DOHH2 (cell line): ENCODE data around the gene KTI12.

Experiments used
- H3F3A ChIP-seq: fragments of 200-600 bp; sonication (generic), shearing (Covaris generic); 2 replicates; pipeline ENCODE4 v1.6.0; 2016; ENCODE audit warnings: antibody characterized with exemption, mild to moderate bottlenecking; ENCODE audit not compliant: control insufficient read depth, insufficient read depth
- H3K27ac ChIP-seq: fragments of 200-600 bp; sonication (generic); 2 replicates; pipeline ENCODE4 v1.5.1; 2014; ENCODE audit warnings: low read depth, mild to moderate bottlenecking, low read length, moderate library complexity
- H3K27me3 ChIP-seq: fragments of 200-600 bp; sonication (generic); 2 replicates; pipeline ENCODE4 v1.6.1; 2014; ENCODE audit warnings: mild to moderate bottlenecking, low read length, mixed read lengths; ENCODE audit not compliant: control insufficient read depth
- H3K36me3 ChIP-seq: fragments of 200-600 bp; sonication (generic); 2 replicates; pipeline ENCODE4 v1.6.1; 2014; ENCODE audit warnings: mild to moderate bottlenecking, low read length, moderate library complexity, mixed read lengths; ENCODE audit not compliant: control insufficient read depth
- H3K4me1 ChIP-seq: fragments of 200-600 bp; sonication (generic); 2 replicates; pipeline ENCODE4 v1.6.1; 2014; ENCODE audit warnings: mild to moderate bottlenecking, low read length, mixed read lengths; ENCODE audit not compliant: control insufficient read depth
- H3K4me2 ChIP-seq: fragments of 200-600 bp; sonication (generic); 2 replicates; pipeline ENCODE4 v1.6.0; 2014; ENCODE audit warnings: mild to moderate bottlenecking, low read length, moderate library complexity
- H3K4me3 ChIP-seq: fragments of 200-600 bp; sonication (generic); 2 replicates; pipeline ENCODE4 v1.5.1; 2014; ENCODE audit warnings: mild to moderate bottlenecking, low read length, mixed read lengths
- H3K79me2 ChIP-seq: fragments of 200-600 bp; sonication (generic); 2 replicates; pipeline ENCODE4 v1.6.1; 2014; ENCODE audit warnings: mild to moderate bottlenecking, low read length, mixed read lengths; ENCODE audit not compliant: control insufficient read depth
- H3K9me2 ChIP-seq: fragments of 200-600 bp; sonication (generic); replicated peaks from 2 replicates; pipeline ENCODE4 v1.6.1; 2014; ENCODE audit warnings: mild to moderate bottlenecking, low read length, mixed read lengths; ENCODE audit not compliant: control insufficient read depth
- H3K9me3 ChIP-seq: fragments of 200-600 bp; sonication (generic); 2 replicates; pipeline ENCODE4 v1.6.1; 2014; ENCODE audit warnings: antibody characterized with exemption, low read length, mixed read lengths; ENCODE audit not compliant: control insufficient read depth, insufficient read depth
- H4K20me1 ChIP-seq: fragments of 200-600 bp; sonication (generic); 2 replicates; pipeline ENCODE4 v1.6.0; 2014; ENCODE audit warnings: low read depth, mild to moderate bottlenecking, antibody characterized with exemption, low read length, moderate library complexity; ENCODE audit not compliant: control insufficient read depth, insufficient read depth
- CTCF ChIP-seq: fragments of 200-600 bp; sonication (generic); IDR thresholded peaks from one replicate; pipeline ENCODE4 v1.5.1; 2014; ENCODE audit warnings: antibody characterized with exemption, mild to moderate bottlenecking, low read depth, low read length; ENCODE audit not compliant: poor library complexity, severe bottlenecking
- EZH2phosphoT487 ChIP-seq: fragments of 200-600 bp; sonication (generic); IDR thresholded peaks from 2 replicates; pipeline ENCODE4 v1.6.1; 2017; ENCODE audit warnings: borderline replicate concordance, mild to moderate bottlenecking, antibody characterized with exemption, low read length, moderate library complexity, mixed read lengths

The KTI12 gene

GRCh38 chr1:52003877-52004276 lies 29.7 kb downstream of the KTI12 start:
- H3K27ac ChIP-seq, result no peak overlapping the region
- no peaks in the 10 kb centered on the region for H3F3A ChIP-seq
- H3K27me3 ChIP-seq, result peaks cover 10% of the 10 kb centered on the region; the same call in 1 of the 2 replicates
- TF ChIP-seq EZH2phosphoT487, result no peak
- TF ChIP-seq CTCF, result no peak
- no peaks in the 10 kb centered on the region for H4K20me1 ChIP-seq
- no peaks in the 10 kb centered on the region for H3K9me2 ChIP-seq
- H3K36me3 ChIP-seq, result no peaks in the 10 kb centered on the region
- no peaks in the 10 kb centered on the region for H3K9me3 ChIP-seq
- H3K4me2 ChIP-seq, result no peak overlapping the region
- no peaks in the 10 kb centered on the region for H3K79me2 ChIP-seq
- no peak overlapping the region for H3K4me3 ChIP-seq
- no peaks in the 10 kb centered on the region for H3K4me1 ChIP-seq

DNA sequence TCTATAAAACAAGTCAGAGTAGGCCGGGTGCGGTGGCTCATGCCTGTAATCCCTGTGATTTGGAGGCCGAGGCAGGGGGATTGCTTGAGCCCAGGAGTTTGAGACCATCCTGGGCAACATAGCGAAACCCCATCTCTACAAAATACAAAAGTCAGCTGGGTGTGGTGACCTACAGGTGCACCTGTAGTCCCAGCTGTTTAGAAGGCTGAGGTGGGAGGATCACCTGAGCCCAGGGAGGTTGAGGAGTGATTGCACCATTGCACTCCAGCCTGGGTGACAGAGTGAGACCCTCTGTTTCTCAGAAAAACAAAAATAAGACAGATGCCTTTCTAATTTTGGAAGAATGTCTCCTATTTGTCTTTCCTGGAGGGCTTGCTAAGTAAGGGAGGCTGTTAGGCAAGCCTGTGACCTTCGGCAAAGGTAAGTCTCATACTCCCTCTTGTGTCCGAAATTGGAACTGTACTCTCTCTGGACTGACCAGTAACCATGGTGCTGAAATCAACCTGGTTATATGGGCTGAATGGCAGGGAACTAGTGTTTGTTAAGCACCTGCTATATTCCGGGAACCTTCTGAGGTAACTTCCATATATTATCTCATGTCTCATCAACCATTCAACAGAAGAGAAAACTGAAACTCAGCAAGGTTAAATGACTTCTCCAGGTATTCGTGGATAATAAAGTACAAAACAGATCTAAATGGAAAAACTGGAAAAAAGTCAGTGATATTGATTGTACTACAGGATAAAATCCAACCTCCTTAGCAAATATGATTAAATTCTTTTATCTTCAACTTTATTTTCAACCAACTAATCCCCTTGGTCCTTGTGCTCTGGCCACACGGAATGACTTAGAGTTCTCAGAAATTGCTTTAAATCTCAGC lies 31.3 kb downstream of the KTI12 start:
- Histone ChIP-seq H3K36me3 (no peaks in the 10 kb centered on the region), H3K9me2 (no peaks in the 10 kb centered on the region), H3K4me2 (no peak overlapping the region), H3K27ac (no peak overlapping the region), H3K4me1 (no peaks in the 10 kb centered on the region), H3K79me2 (no peaks in the 10 kb centered on the region), H3K9me3 (no peaks in the 10 kb centered on the region), H3F3A (no peaks in the 10 kb centered on the region), H4K20me1 (no peaks in the 10 kb centered on the region), H3K27me3 (peaks cover 7% of the 10 kb centered on the region; the same call in 1 of the 2 replicates), H3K4me3 (no peak overlapping the region)
- TF ChIP-seq CTCF (peak; percentile 89), EZH2phosphoT487 (no peak)

DNA sequence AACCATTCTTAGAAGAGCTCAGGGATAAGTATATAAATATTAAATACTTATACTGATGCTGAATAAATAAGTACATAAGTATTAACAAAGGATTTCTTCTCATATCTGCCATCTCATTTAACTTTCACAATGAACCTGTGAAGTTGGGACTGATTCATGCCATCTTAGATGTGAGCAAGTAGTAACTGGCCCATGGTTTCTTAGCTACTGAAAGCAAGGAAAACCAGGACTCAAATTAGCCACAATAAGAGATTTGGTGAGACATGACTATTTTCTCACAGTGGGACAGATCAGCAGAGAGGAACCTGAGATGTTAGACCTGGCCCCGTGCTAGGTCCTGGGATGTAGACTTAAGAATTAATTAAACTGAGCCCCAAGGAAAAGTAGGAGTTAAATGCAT lies 34.9 kb downstream of the KTI12 start:
- Histone ChIP-seq H3K9me2 (no peaks in the 10 kb centered on the region), H3K27ac (no peak overlapping the region), H4K20me1 (no peaks in the 10 kb centered on the region), H3K4me3 (no peak overlapping the region), H3K9me3 (no peaks in the 10 kb centered on the region), H3K4me1 (no peaks in the 10 kb centered on the region), H3K36me3 (no peaks in the 10 kb centered on the region), H3F3A (no peaks in the 10 kb centered on the region), H3K79me2 (no peaks in the 10 kb centered on the region), H3K4me2 (no peak overlapping the region), H3K27me3 (peaks cover 7% of the 10 kb centered on the region)
- TF ChIP-seq EZH2phosphoT487 (no peak), CTCF (no peak)
